ENCODE measurements around the gene MPLKIP.
A peak's percentile ranks its signal among the peaks of the same experiment; 100 is the strongest.
"Not testable (repeated sequence)": the region's sequence is repeated elsewhere in the genome, so short reads cannot be mapped to it uniquely, and the experiment has no call there.

MPLKIP gene

DNA sequence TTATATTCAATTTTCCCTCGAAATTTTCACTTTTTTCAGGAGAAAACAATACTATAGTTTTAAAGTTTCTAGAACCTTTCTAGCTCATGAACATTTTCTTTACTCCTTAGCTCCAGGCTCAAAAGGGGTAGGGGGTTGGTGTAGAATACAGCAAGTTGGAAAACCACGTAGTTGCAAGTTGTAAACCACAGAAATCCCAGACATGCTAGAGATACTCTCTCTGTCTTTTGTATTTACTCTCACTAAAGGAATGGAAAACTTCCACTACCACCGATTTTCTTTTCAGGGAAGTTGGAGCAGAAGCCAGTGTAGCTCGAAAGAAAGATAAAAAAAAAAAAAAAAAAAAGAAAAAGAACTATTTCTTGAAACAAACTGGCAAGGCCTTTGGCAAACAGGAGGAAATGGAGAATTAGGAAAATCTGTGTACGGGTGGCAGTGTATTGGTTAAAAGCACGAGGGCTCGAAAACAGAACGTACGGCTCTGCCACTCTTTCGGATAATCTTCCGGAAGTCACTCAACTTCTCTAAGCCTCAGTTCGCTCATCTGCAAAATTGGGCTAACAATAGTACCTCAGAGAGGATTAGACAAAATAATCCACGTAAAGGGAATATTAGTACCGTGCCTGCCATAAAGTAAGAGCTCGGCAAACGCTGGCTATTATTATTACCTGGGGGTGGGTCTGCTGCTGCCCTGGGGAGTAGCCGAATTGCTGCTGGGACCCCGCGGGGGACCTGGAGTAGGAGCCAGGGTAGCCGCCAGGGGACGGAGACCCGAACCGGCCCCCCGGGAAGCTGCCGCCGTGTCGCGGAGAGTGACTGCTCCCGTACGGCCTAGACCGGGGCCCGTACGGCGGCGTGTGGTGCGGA, 628 bp downstream of the MPLKIP start:
- Mint-ChIP-seq H3K27me3 (ENCODE audit: low read depth) (peaks cover 4% of the 10 kb centered on the region), H3K27ac (peak overlapping the region; percentile 85 to 99 (median 96)), H3K9me3 (no peaks in the 10 kb centered on the region), H3K4me3 (peak overlapping the region; percentile 96 to 99 (median 99)), H3K36me3 (ENCODE audit: low read depth) (peaks cover 7% of the 10 kb centered on the region), H3K4me1 (peaks cover 14% of the 10 kb centered on the region)
- TF ChIP-seq CTCF (IDR thresholded peaks at IDR 0.05; ENCODE audit: unreplicated experiment in 3 of 3), result no peak

GRCh38 chr7:40122940-40123254, 11.5 kb downstream of the MPLKIP start:
- Mint-ChIP-seq H3K4me3 (no peak overlapping the region), H3K4me1 (no peaks in the 10 kb centered on the region), H3K27me3 (ENCODE audit: low read depth) (no peaks in the 10 kb centered on the region), H3K9me3 (no peaks in the 10 kb centered on the region), H3K27ac (no peak overlapping the region), H3K36me3 (ENCODE audit: low read depth) (peaks cover 34% of the 10 kb centered on the region)
- TF ChIP-seq CTCF (IDR thresholded peaks at IDR 0.05; ENCODE audit: unreplicated experiment in 3 of 3), result no peak

- H3K4me3 Mint-ChIP-seq; H3K27ac Mint-ChIP-seq; H3K4me1 Mint-ChIP-seq; H3K27me3 Mint-ChIP-seq (ENCODE audit: low read depth); H3K9me3 Mint-ChIP-seq: not testable (repeated sequence)
- H3K36me3 Mint-ChIP-seq (ENCODE audit: low read depth), result peaks cover 32% of the 10 kb centered on the region
Observed at GRCh38 chr7:40122100-40122939, 12.1 kb downstream of the MPLKIP start.

DNA sequence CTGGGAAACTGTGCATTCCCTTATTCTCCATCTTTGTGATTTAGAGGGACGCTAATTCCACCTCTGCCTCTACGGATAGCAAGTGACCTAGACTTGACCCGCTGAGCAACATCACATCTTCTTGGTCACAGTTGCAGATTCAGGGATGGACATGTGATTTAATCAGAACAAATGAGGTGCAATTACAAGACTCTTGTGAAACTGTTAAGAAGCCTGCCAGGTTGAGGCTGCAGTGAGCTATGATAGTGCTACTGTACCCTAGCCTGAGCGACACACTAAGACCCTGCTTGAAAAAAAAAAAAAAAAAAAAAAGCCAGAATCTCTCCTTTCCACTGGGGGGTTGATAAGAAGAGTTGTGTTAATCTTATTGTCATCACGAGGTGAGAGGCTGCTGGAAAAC, 14.4 kb downstream of the MPLKIP start:
- peak overlapping the region in 1 of 3 experiments; percentile 23 for H3K27ac Mint-ChIP-seq
- TF ChIP-seq CTCF (IDR thresholded peaks at IDR 0.05; ENCODE audit: unreplicated experiment in 3 of 3), result no peak
- no peaks in the 10 kb centered on the region for H3K4me1 Mint-ChIP-seq
- peaks cover 2% of the 10 kb centered on the region for H3K9me3 Mint-ChIP-seq
- peaks cover 30% of the 10 kb centered on the region for H3K36me3 Mint-ChIP-seq (ENCODE audit: low read depth)
- no peaks in the 10 kb centered on the region for H3K27me3 Mint-ChIP-seq (ENCODE audit: low read depth)
- H3K4me3 Mint-ChIP-seq, result no peak overlapping the region

DNA sequence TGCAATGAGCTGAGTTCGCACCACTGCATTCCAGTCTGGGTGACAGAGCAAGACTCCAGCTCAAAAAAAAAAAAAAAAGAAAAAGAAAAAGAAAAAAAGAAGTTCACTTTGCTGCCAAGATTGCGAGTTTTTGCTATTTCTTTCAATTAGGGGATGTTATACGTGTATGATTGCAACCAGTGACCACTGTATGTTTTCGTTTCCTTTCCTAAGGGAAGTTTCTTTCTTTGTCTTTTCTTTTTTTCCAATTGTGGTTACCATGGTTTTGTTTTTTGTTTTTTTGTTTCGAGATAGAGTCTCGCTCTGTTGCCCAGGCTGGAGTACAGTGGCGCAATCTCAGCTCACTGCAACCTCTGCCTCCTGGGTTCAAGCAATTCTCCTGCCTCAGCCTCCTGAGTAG, 16.2 kb downstream of the MPLKIP start:
- H3K36me3 Mint-ChIP-seq (ENCODE audit: low read depth), result peaks cover 25% of the 10 kb centered on the region
- not testable (repeated sequence) for H3K27ac Mint-ChIP-seq; H3K4me3 Mint-ChIP-seq; H3K27me3 Mint-ChIP-seq (ENCODE audit: low read depth); H3K9me3 Mint-ChIP-seq; H3K4me1 Mint-ChIP-seq

- peaks cover 33% of the 10 kb centered on the region for H3K36me3 Mint-ChIP-seq (ENCODE audit: low read depth)
- H3K4me3 Mint-ChIP-seq; H3K9me3 Mint-ChIP-seq; H3K27me3 Mint-ChIP-seq (ENCODE audit: low read depth); H3K4me1 Mint-ChIP-seq: not testable (repeated sequence)
- peak overlapping the region in 2 of 3 experiments; percentile 6 to 10 for H3K27ac Mint-ChIP-seq
Observed at GRCh38 chr7:40117199-40117598, 17.2 kb downstream of the MPLKIP start.

- no peak overlapping the region for H3K4me3 Mint-ChIP-seq
- TF ChIP-seq CTCF (IDR thresholded peaks at IDR 0.05; ENCODE audit: unreplicated experiment in 3 of 3), result no peak
- peaks cover 38% of the 10 kb centered on the region for H3K36me3 Mint-ChIP-seq (ENCODE audit: low read depth)
Observed at GRCh38 chr7:40115936-40116335, 18.5 kb downstream of the MPLKIP start.

More at GRCh38 chr7:40115936-40116335, 18.5 kb downstream of the MPLKIP start:
- no peaks in the 10 kb centered on the region for H3K4me1 Mint-ChIP-seq
- H3K27me3 Mint-ChIP-seq (ENCODE audit: low read depth), result no peaks in the 10 kb centered on the region
- H3K27ac Mint-ChIP-seq, result peak overlapping the region; percentile 58 to 71 (median 67)
- peaks cover 2% of the 10 kb centered on the region for H3K9me3 Mint-ChIP-seq

Measured in nephron (organoid).